GM23338 (cell line): Measurements from ENCODE around the gene SLITRK1. TPM values are rescaled to one million over a fixed set of nuclear protein-coding genes. Genes with fewer than 3 reads are reported as not detected.
A peak's percentile ranks its signal among the peaks of the same experiment; 100 is the strongest.

ENCODE experiments used
- ATAC-seq: fragments of 200-7000 bp; cut with Tn5 transposase; 3 replicates; pipeline ENCODE4 v1.9.1; 2020
- DNase-seq: peaks from one replicate; pipeline ENCODE4 v3.0.0-alpha.2; 2015; ENCODE audit warnings: low spot score
- H2AFZ ChIP-seq: fragments of 200-600 bp; sonication (generic); 2 replicates; pipeline ENCODE4 v1.8.0; 2016; ENCODE audit warnings: antibody characterized with exemption, mild to moderate bottlenecking, moderate library complexity
- H3F3A ChIP-seq: fragments of 200-600 bp; sonication (generic); replicated peaks from 2 replicates; pipeline ENCODE4 v1.8.0; 2017; ENCODE audit warnings: antibody characterized with exemption, mixed run types, low read depth
- H3K27ac ChIP-seq: fragments of 200-600 bp; sonication (generic); 2 replicates; pipeline ENCODE4 v1.6.1; 2016; ENCODE audit warnings: low read depth
- H3K27me3 ChIP-seq: fragments of 200-600 bp; sonication (generic); 2 replicates; pipeline ENCODE4 v1.8.0; 2016; ENCODE audit warnings: mild to moderate bottlenecking, mixed run types, moderate library complexity; ENCODE audit not compliant: insufficient read depth
- H3K36me3 ChIP-seq: fragments of 200-600 bp; sonication (generic); 2 replicates; pipeline ENCODE4 v1.8.0; 2016; ENCODE audit warnings: mild to moderate bottlenecking; ENCODE audit not compliant: insufficient read depth
- H3K4me1 ChIP-seq: fragments of 200-600 bp; sonication (generic); 2 replicates; pipeline ENCODE4 v1.8.0; 2016; ENCODE audit warnings: mild to moderate bottlenecking, moderate library complexity; ENCODE audit not compliant: insufficient read depth
- H3K4me2 ChIP-seq: fragments of 200-600 bp; sonication (generic); 2 replicates; pipeline ENCODE4 v1.7.1; 2017; ENCODE audit warnings: mixed run types
- H3K4me3 ChIP-seq: fragments of 200-600 bp; sonication (generic); 2 replicates; pipeline ENCODE4 v1.6.1; 2016; ENCODE audit warnings: mixed run types
- H3K79me2 ChIP-seq: fragments of 200-600 bp; sonication (generic); replicated peaks from 2 replicates; pipeline ENCODE4 v1.8.0; 2017; ENCODE audit warnings: mild to moderate bottlenecking; ENCODE audit not compliant: insufficient read depth
- H3K9me2 ChIP-seq: fragments of 200-600 bp; sonication (generic); 2 replicates; pipeline ENCODE4 v1.8.0; 2017; ENCODE audit not compliant: insufficient read depth
- H4K20me1 ChIP-seq: fragments of 200-600 bp; sonication (generic); replicated peaks from 2 replicates; pipeline ENCODE4 v1.8.0; 2017; ENCODE audit warnings: mild to moderate bottlenecking; ENCODE audit not compliant: insufficient read depth
- H3K27ac Mint-ChIP-seq: 2 replicates; pipeline ENCODE4 v1.8.0; 2020; ENCODE audit warnings: inconsistent platforms, mild to moderate bottlenecking, moderate library complexity, mixed read lengths
- H3K27me3 Mint-ChIP-seq: 3 replicates; pipeline ENCODE4 v1.8.0; 2022; ENCODE audit warnings: low read depth, mild to moderate bottlenecking, moderate library complexity, mixed read lengths, inconsistent platforms; ENCODE audit not compliant: insufficient read depth, poor library complexity
- H3K36me3 Mint-ChIP-seq: 3 replicates; pipeline ENCODE4 v1.8.0; 2021; ENCODE audit warnings: low read depth, mild to moderate bottlenecking, inconsistent platforms, moderate library complexity, mixed read lengths
- H3K4me1 Mint-ChIP-seq: 3 replicates; pipeline ENCODE4 v1.8.0; 2020; ENCODE audit warnings: mild to moderate bottlenecking, inconsistent platforms, mixed read lengths
- H3K4me3 Mint-ChIP-seq: 3 replicates; pipeline ENCODE4 v1.8.0; 2021; ENCODE audit warnings: moderate library complexity, mild to moderate bottlenecking, inconsistent platforms, mixed read lengths
- H3K9me3 Mint-ChIP-seq: 3 replicates; pipeline ENCODE4 v1.8.0; 2020; ENCODE audit warnings: moderate library complexity, mild to moderate bottlenecking, inconsistent platforms, mixed read lengths
- CREB1 ChIP-seq: fragments of 250-450 bp; sonication (Bioruptor Pico); IDR thresholded peaks from 2 replicates; pipeline ENCODE4 v1.5.0; 2020; ENCODE audit warnings: low read depth, mild to moderate bottlenecking, moderate library complexity
- CTCF ChIP-seq, 2 experiments: fragments of 200-600 bp in 1 of 2; sonication (generic) in 1 of 2; conservative IDR thresholded peaks; 2 replicates each; pipeline versions ENCODE4 v1.5.1 to v1.6.1; 2016 to 2017; ENCODE audit warnings: antibody characterized with exemption in 2 of 2, low read depth in 2 of 2, mild to moderate bottlenecking in 2 of 2, moderate library complexity in 1 of 2
- EZH2 ChIP-seq: fragments of 200-600 bp; sonication (generic); IDR thresholded peaks from one replicate; pipeline ENCODE4 v1.8.0; 2017; ENCODE audit warnings: antibody characterized with exemption, mild to moderate bottlenecking, low read depth; ENCODE audit not compliant: unreplicated experiment
- EZH2phosphoT487 ChIP-seq: fragments of 200-600 bp; sonication (generic); IDR thresholded peaks from one replicate; pipeline ENCODE4 v1.8.1; 2018; ENCODE audit warnings: antibody characterized with exemption; ENCODE audit not compliant: unreplicated experiment
- JUNB ChIP-seq: IDR thresholded peaks from one replicate; pipeline ENCODE4 v1.6.1; 2016; ENCODE audit warnings: antibody characterized with exemption; ENCODE audit not compliant: unreplicated experiment
- NANOG ChIP-seq: IDR thresholded peaks from 2 replicates; pipeline ENCODE4 v1.6.1; 2016; ENCODE audit warnings: antibody characterized with exemption, borderline replicate concordance
- POLR2AphosphoS5 ChIP-seq: IDR thresholded peaks from 2 replicates; pipeline ENCODE4 v1.6.1; 2016; ENCODE audit warnings: antibody characterized with exemption, low read depth
- ZNF331 ChIP-seq: fragments of 250-450 bp; sonication (Bioruptor Pico); IDR thresholded peaks from 2 replicates; pipeline ENCODE4 v1.5.0; 2020; ENCODE audit warnings: low read depth, mild to moderate bottlenecking, moderate library complexity
- polyA plus RNA-seq: library from polyadenylated mRNA; unstranded; fragments of >200 nt; fragmentation: Nextera tagmentation; extraction: Ambion mirVana; gene quantifications from 2 replicates; pipeline ENCODE4 v1.2.1, GENCODE V29; 2016
- total RNA-seq: library from RNA; depleted of rRNA; stranded (reverse); fragments of >200 nt; shearing (Covaris generic); gene quantifications from 2 replicates; pipeline ENCODE4 v1.2.3, GENCODE V29; 2014

SLITRK1 gene
- total and polyA plus RNA-seq, 2 experiments from 2014 or later: 0.29 to 1.1 TPM

GRCh38 chr13:83882606-83882959 is 309 bp upstream of the SLITRK1 start:
- H3K4me1 ChIP-seq: peaks cover 47% of the 10 kb centered on the region
- TF ChIP-seq JUNB (no peak), ZNF331 (CRISPR knock-in tag) (no peak), NANOG (no peak), CREB1 (CRISPR knock-in tag) (no peak)
- DNase-seq (no peak), ATAC-seq (no peak)
- Mint-ChIP-seq H3K36me3 (peaks cover 17% of the 10 kb centered on the region), H3K4me1 (peaks cover 41% of the 10 kb centered on the region), H3K27me3 (peaks cover 19% of the 10 kb centered on the region), H3K27ac (no peak overlapping the region; the same call in 1 of the 2 replicates), H3K4me3 (peak overlapping the region; percentile 85), H3K9me3 (peaks cover 8% of the 10 kb centered on the region; the same call in 1 of the 3 replicates)
- peak overlapping the region; percentile 53 for H3K4me3 ChIP-seq
- no peaks in the 10 kb centered on the region for H3K79me2 ChIP-seq
- no peaks in the 10 kb centered on the region for H3K36me3 ChIP-seq
- H2AFZ ChIP-seq: no peak overlapping the region; the same call in 1 of the 2 replicates
- peak overlapping the region; percentile 85 for H3K4me2 ChIP-seq
- peaks cover 75% of the 10 kb centered on the region for H3K27me3 ChIP-seq
- no peaks in the 10 kb centered on the region for H3K9me2 ChIP-seq
- no peaks in the 10 kb centered on the region for H4K20me1 ChIP-seq
- no peaks in the 10 kb centered on the region for H3F3A ChIP-seq
- no peak overlapping the region for H3K27ac ChIP-seq

- Histone ChIP-seq H2AFZ (peak overlapping the region; percentile 75; the same call in 1 of the 2 replicates), H3K36me3 (no peaks in the 10 kb centered on the region), H3K4me2 (peak overlapping the region; percentile 85), H4K20me1 (no peaks in the 10 kb centered on the region), H3K27ac (no peak overlapping the region), H3K4me3 (peak overlapping the region; percentile 53), H3K9me2 (no peaks in the 10 kb centered on the region), H3F3A (no peaks in the 10 kb centered on the region), H3K27me3 (peaks cover 83% of the 10 kb centered on the region), H3K4me1 (peaks cover 47% of the 10 kb centered on the region), H3K79me2 (no peaks in the 10 kb centered on the region)
- ATAC-seq: no peak
- peaks cover 8% of the 10 kb centered on the region; the same call in 1 of the 3 replicates for H3K9me3 Mint-ChIP-seq
- peak; percentile 52 for TF ChIP-seq EZH2phosphoT487
- TF ChIP-seq EZH2: peak; percentile 71
- TF ChIP-seq POLR2AphosphoS5: no peak
- no peak for TF ChIP-seq CTCF (conservative IDR thresholded peaks at IDR 0.05; ENCODE audit: low read depth in 2 of 2)
- no peak for TF ChIP-seq JUNB
- TF ChIP-seq NANOG: no peak
- TF ChIP-seq ZNF331 (CRISPR knock-in tag): no peak
- peaks cover 19% of the 10 kb centered on the region for H3K27me3 Mint-ChIP-seq
- peaks cover 45% of the 10 kb centered on the region for H3K4me1 Mint-ChIP-seq
- peak; percentile 10 for DNase-seq
- peak overlapping the region; percentile 85 for H3K4me3 Mint-ChIP-seq
- no peak overlapping the region for H3K27ac Mint-ChIP-seq
- peaks cover 17% of the 10 kb centered on the region for H3K36me3 Mint-ChIP-seq
Measured at GRCh38 chr13:83881140-83881684, 1.1 kb downstream of the SLITRK1 start.
